Glomerular endothelial cell (primary cell): Measurements from ENCODE around the gene RACGAP1. TPM values are rescaled to one million over a fixed set of nuclear protein-coding genes. Genes with fewer than 3 reads are reported as not detected.

Experiments
- DNase-seq: peaks from one replicate; pipeline ENCODE4 v3.0.0-alpha.2; 2011; ENCODE audit warnings: low read depth, low spot score; ENCODE audit errors: extremely low read depth
- total RNA-seq: library from RNA; depleted of rRNA; stranded (reverse); fragments of >200 nt; gene quantifications from 2 replicates; pipeline ENCODE4 v1.2.3, GENCODE V29; 2015

The RACGAP1 gene
- total RNA-seq, 1 donor from 2014 or later, result 15.7 TPM

DNA sequence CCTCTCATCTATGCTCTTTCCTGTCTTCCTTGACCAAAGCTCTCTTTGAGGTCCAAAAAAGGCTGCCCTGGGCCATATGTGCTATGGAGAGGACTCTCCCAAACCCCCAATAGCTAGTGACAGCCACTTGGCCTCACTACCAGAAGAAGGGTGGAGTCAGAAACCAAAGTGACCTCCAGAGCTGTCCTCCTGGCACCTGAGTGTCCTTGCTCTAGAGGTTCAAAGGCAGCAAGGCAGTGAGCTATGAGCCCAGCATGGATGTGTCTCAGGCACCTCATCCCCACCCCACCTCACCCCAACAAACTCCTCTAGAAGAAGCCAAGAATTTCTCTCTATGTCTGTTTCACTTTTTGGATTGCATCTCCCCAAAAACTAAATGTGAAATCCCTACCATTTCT, 67.7 kb downstream of the RACGAP1 start:
- DNase-seq, result no peak

DNA sequence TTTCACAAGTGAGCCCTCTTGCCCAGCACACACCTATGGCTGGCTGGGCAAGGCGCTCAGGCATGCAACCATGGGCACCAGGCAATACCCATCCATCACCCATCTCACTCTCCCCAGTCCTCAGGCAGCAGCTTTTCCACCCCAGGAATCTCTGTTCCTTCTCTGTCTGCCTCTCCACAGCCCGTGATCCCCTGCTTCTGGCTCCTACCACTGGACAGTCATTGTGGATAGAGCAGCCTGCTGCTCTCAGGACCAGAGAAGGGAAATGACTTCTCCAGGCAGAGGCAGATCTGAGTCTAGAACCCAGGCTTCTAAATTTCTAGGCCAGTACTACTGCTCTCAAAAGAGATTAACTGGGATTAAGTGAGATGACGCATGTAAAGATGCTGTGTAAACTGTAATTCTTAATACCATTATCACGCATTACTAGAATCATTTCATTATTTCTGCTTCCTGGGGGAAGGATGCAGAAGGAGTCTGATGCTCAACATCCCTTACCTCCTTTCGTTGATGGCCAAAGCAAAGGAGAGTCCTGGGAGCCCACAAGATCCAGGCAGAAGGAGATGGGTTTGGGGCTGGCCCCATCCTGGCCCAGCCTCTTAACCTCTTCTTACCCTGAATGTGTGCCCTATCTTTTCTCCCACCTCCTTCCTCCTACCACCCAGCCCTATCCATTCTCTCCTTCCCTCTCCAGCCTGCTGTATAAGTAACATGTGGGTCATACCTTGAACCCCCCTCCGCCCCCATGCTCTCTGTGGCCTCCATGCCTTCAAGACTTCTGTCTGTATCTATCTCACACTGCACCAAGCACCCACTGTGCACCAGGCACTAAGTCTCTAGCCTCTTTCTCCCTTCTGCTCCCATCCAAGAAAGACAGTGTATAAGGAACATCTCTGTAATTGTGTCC, 68.4 kb downstream of the RACGAP1 start:
- no peak for DNase-seq

DNA sequence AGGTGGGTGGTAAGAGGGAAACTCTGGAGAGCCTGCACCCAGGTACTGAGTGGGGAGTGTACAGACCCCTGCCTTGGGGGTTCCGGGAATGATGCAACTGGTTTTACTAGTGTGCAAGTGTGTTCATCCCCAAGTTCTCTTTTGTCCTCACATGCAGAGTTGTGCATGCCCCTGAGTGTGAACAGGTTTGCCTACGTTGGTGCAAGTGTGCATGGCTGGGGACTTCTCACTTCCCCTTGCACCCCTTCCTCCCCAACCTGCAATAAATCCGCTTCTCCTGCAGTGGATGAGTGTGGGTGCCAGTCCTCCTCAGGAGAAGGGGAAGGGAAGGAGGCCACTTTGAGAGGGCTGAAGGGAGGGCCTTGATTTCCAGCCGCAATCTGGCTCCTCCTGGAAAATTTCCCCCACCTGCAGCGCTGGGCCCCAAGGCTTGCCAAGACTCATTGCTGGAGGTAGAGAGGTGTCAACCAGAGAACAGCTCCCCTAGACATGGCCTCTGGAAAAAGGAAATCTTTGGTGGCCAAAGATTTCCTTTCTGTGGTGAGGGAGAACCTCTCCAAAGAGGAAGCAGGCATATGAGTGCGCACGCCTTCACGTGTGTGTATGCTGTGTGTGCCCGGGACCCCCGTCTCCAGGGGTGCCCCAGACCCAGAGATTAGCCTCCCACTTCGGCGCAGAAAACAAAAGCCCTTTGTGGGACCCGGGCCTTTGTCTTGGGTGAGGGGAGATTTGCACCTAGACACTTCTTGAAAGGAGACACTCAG, 69.2 kb downstream of the RACGAP1 start:
- DNase-seq, result no peak

DNA sequence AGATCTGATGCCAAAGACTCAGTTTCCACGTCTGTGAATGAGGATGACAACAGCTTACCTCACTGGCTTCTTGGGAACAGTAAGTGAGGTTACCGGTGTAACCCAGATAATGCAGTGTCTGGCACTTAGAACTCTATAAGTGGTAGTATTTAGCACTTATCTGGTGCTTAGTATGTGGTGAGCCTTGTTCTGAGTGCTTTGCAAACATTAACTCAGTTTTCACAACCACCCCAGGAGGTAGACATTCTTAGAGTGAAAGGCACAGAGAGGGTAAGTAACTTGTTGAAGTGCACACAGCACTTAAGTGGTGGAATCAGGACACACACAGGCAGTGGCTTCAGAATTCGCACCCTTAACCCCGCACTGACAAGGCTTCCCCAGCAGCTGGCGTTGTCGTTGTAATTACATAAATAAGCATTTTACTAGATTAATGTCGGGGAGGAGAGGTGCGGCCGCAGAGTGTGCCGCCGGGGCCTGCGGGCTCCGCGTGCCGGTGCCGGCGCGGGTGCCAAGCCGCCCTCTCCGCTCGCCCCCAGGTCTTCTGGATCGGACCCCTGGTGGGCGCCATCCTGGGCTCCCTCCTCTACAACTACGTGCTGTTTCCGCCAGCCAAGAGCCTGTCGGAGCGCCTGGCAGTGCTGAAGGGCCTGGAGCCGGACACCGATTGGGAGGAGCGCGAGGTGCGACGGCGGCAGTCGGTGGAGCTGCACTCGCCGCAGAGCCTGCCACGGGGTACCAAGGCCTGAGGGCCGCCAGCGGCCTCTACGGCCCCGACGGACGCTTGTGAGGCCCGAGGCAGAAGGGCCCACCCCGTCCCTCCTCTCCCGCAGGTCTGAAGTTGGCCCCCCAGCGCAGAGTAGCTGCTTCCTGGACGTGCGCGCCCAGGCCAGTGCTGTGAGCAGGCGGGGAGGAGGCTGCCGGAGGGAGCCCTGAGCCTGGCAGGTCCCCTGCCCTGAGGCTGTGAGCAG, 70.1 kb downstream of the RACGAP1 start:
- no peak for DNase-seq

DNA sequence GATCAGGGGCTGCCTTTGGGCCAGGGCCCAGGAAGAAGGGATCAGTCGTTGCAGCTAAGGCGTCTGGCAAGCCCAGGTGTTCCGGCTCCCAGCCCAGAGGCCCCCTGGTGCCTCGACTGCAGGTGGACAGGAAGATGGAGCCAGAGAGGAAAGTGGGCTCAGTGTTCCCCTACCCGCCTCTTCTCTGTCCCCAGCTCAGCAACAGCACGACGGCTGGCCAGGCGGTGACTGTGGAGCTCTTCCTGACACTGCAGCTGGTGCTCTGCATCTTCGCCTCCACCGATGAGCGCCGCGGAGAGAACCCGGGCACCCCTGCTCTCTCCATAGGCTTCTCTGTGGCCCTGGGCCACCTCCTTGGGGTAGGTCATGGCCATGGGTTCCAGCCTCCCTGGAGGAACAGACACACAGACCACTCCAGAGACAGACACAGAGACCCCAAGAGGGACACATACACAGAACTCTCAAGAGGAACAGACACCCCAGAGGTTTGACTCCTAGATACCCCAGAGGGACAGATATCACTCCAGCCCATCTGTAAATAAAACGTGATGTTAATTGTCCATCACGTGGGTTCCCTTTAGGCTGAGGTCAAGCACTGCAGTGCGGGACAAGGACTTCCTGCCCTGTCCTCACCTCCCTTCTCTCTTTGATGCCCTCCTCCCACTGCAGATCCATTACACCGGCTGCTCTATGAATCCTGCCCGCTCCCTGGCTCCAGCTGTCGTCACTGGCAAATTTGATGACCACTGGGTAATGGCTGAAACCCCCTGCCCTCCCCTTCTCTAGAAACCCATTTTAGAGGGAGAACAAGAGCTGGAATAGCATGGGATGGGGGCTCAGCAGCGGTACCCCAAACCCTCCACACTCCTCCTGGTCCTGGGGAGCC, 71.1 kb downstream of the RACGAP1 start:
- DNase-seq, result no peak

DNA sequence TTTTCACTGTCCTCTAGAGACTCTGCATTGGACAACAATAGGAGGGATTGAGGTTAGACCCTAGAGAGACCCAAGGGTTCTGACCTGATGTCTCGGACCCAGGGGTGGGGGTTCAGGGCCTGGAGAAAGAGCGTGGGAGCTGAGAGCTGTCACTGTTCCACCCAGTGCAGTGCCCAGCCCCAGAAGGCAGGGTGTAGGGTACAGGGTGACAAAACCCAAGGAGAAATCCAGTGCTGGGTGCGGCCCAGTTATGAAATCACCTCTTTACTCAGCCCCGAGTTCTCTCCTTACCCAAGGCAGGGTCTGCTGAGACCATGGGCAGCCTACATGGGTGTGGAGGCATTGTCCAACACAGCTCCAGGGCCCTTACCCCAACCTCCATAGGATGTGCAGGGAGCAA, 72.1 kb downstream of the RACGAP1 start:
- DNase-seq, result no peak

DNA sequence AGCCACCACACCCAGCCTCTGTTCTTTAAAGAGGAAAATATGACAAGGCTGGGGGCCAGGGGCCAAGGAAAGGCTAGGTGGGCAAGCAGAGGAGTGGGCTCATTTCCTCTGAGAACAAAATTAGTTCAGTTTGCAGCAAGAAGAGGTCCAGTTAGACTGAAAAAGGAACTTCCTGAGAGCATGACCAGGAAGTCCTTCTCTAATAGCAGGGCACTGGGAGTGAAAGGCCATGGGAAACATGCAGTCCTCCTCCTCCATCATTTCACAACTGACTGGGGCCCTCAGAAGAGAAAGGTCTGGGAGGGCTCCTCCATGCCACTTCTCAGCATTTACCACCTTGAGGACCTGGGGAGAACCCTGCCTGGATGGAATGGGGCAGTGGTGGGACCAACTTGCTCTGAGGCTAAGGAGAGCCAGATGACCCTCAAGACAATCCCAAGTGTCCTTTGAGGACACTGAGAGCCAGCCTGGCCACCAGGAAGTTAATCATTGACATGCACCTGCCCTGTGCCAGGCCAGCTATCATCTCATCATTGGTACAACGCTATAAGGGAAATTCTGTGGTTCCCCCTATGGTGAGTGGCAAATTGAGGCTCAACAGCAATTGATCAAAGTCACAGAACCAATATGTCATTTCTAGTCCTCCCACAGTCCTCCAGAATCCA, 72.8 kb downstream of the RACGAP1 start:
- no peak for DNase-seq

DNA sequence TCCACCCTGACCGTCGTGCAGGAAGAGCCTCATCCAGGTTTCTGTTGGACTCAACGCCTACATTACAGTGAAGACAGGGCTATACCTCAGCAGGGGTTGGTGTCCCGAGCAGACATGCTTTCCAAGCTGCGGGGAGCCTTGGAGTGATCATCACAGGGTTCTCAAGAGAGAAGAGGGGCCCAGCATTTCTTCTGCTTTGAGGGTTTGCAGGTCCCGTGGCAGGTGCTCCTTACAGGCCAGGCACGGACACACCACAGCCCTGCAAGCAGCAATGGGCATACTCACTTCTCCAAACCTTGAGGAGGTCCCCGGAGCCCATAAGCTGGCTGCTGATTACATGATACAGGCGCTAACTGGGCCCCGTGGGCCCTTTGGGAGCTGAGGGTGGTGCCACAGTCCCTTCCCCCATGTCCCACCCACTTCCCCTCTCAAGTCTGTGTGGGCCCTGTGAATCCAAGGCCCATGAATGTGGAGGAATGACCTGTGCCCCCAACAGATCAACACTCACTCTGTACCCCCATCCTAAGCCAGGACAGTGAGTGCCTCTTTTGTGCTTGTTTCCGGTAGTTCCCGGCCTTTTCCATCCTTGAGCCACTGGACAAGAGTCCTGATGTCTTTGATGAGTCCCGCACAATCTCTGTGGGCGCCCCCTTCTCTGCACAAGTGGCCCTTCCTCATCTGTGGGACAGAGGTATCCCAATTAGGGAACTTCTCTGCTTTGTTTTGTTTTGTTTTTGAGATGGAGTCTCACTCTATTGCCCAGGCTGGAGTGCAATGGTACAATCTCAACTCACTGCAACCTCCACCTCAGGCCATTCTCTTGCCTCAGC, 73.7 kb downstream of the RACGAP1 start:
- DNase-seq, result no peak

DNA sequence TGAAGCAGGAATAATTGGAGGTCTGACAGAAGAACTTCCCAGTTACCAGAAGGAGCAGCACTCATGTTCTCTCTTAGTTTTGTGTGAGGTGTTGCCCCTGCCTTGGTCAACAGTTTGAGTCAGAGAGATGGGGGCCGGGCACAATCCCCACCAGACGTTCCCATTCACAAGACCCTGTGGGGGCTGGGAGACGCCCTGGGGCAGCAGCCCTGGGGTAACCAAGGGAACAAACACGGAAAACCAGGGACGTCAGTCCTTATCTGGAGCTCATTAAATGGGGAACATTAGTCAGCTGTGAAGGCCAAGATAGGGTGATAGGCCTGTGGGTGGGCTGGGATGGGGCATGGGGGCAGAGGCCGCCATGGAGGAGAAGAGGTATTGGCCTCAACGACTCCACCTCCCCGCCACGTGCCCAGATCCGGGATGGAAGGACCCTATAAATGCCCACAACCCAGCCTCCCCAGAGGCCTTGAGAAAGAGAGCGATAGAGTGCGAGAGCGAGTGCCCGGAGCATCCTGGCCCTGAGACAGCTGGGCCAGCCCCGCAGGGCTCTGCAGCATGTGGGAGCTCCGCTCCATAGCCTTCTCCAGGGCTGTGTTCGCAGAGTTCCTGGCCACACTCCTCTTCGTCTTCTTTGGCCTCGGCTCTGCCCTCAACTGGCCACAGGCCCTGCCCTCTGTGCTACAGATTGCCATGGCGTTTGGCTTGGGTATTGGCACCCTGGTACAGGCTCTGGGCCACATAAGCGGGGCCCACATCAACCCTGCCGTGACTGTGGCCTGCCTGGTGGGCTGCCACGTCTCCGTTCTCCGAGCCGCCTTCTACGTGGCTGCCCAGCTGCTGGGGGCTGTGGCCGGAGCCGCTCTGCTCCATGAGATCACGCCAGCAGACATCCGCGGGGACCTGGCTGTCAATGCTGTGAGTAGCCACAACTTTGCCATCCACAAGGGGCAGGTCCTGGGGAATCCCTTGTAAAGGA, 74.7 kb downstream of the RACGAP1 start, which contains the start of gene AQP2:
Gene AQP2, plus strand, starts transcription at position 465 of the 979 bp plus-strand sequence. Its CDS starts 94 bp downstream, at position 559.
- DNase-seq, result no peak

DNA sequence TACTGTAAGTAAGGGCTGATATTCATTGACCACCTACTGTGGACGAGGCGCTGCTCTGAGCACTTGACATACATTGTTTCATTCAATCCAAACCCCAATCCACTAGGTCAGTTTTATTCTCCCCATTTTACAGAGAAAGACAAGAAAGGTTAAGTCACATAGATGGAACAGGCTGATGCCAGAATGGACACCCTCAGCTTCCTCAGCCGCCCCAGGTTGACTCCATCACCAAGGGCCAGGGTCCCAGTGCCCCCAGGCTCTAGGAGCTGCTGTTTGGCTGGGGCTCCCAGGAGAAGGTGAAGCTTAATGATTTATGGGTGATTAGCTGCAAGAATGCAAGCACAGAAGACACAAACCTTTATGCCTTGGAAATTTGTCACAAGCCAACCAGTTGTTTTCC, 75.4 kb downstream of the RACGAP1 start:
- DNase-seq, result no peak

DNA sequence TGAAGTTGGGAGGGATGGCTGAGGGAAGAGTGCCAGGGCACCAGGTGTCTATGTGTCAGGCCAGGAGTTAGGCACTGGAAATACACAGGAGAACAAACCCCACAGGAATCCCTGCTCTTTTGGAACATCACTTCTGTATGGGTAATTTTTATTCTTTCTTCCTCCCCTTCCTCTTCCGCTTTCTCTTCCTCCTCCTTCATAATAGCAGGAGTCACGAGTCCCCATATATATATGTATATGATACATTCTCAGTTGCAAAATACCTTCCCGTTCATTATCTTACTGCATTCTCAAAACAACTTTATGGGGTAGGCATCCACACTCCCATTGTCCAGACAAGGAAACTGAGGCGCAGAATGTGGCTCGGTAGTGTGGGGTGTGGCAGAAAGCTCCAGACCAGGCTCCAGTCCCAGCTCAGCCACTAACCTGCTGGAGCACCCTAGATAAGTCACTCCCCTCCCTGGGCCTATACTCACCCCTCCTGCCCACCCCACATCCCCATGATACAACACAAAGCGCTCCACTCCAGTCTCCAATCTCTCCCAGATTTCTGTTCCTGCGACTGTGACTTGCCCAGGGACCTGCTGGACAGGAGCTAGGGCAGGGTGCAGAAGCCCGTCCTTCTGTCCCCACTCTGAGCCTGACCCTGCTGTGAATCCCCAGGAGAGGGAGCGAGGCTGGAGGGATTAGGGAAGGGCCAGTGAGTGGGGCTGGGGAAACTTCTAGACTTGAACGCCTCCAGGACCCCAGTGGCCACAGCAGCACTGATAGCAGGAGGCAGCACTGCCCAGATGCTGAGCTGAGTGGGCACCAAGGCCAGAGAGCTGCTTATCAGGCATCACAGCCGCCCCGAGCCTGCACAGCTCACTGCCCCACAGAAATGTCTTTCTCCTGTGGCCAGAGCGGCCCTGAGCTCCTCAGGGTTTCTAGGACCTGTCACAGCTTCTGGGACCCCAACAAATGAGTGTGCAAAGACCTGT, 76.1 kb downstream of the RACGAP1 start:
- DNase-seq, result no peak

DNA sequence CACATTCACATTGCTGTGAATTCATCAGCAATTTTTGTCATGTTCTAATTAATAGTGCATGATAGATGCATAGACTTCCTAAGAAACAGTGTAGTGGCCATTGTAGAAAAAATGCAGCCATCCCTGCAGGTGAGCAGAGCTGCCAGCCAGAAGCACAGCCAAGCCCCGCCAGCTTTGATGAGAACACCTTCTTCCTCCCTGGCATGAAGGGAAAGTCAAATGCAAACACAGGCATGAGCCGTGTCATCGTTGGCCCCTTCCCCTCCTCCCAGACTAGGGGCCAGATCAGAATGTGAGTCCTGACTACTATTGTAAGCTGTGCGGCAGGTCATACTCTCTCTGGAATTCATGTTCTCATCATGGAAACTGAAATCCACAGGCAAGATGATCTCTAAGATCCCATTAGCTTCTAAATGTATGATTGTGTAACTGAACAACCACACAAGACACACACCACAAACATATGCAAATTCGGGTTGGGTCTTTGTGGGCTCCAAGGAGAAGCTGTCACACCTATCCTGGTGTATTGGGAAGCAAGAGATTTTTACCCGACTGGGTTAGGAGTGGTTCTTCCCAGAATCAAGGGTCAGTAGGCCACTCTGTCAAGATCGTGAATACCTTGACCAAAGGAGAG, 77.6 kb downstream of the RACGAP1 start:
- no peak for DNase-seq

DNA sequence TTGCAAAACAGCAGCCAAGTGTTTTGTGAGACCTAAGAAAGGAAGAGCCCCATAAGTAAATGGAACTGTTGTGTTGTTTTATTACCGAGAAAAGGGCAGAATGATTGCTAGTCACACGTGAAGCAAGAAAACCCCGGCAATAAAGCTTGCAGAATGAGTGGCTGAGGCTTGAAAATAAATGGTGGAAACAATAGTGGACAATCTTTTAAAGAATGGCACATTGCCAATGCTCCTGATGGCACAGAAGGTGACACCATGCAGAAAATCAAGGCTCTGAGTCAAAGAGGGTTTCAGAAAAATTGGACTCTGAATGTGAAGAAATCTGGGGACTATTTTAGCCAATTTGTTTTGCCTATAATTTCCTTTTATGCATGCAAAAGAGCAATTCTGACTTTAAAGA, 78.8 kb downstream of the RACGAP1 start:
- no peak for DNase-seq

DNA sequence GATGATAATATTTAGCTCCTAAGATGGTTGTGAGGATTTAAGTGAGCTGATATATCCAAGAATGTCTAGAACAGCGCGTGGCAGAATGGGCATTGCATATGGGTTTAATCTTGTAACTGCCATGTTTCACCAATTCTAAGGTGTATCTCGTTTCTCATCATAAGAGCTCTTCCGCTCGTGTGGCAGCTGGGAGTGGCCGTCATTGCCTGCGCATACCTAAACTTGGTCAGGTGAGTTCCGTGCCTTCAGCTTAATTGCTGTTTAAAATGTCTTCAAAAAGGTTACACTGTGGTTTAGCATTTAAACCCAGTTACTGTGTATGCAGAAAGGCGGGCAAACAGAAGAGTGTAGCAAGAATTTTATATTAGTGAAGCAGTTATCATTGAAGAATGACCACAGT, 79.2 kb downstream of the RACGAP1 start:
- DNase-seq, result no peak

DNA sequence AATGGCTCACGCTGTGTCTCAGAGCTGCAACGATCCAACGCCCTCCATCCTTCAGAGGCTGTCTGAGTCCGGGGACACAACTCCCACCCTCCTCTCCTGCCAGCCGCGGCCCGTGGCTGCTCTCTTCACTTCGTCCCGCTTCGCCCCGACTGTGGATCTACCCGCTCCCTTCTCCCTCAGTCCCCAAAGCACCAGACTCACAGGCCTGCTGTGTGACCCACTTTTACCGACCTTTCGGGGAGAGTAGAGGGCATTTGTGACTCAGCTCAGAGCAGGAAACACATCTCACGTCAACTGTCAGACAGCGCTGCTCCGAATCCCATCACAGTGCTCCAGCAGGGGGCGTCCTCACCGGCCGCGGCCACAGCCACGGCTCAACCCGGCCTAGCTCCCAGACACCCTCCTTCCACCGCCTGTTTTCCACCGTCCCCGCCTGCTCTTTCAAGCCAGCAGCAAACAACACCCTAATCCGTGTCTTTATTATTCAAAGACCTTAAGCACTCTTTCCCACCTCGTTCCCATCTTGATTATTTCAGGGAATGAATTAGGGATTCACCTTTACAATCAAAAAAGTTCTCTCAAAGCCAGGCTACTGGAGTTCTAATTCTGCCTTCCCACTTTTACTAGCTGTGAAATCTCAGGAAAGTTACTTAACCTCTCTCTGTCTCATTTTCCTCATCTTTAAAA, 79.8 kb downstream of the RACGAP1 start:
- peak; percentile 33 for DNase-seq
